Activated CD4-positive, CD25-positive, alpha-beta regulatory T cell treated with anti-CD3 and anti-CD28 coated beads, Interleukin-2, amount 50 U/mL, for 24 hours (primary cell): ENCODE measurements around the gene TXLNB.
"Not testable (repeated sequence)": the region's sequence is repeated elsewhere in the genome, so short reads cannot be mapped to it uniquely, and the experiment has no call there.

Experiments used
- ATAC-seq, 2 donors: fragments of 150-1000 bp; cut with Tn5 transposase; one replicate each; pipeline ENCODE4 v1.10.0; 2021; ENCODE audit warnings: mild to moderate bottlenecking in 1 of 2, moderate library complexity in 1 of 2

Gene TXLNB

DNA sequence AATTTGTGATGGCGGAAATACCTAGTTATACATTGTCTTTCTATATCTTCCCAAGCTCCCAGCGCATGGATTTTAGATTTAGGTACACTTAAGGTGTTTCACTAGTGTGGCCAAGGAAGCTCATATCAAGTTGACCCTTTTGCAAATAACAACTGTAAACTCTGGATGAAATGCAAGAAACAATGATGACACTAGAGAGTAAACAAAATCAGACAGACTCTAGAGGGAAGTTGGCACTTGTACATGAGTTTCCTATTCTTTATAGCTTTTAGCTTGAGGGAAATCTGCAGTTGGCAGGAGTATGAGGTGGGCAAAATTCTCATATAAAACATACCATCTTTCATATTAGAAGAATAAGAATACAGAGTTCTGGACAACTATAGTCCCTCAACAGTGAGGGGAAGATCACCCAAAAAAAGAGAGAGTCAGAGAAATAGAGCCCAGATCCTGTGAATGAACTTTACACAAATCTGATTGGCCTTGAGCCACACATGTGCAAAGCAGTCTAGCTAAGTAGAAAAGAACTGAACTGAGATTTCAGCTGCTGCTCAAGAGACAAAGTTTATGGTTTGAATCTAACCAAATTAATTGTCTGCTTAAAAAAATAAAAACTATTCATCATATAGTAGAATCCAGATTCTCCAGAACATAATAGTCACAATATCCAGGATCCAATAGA is 26.1 kb downstream of the TXLNB start:
- no peak for ATAC-seq

DNA sequence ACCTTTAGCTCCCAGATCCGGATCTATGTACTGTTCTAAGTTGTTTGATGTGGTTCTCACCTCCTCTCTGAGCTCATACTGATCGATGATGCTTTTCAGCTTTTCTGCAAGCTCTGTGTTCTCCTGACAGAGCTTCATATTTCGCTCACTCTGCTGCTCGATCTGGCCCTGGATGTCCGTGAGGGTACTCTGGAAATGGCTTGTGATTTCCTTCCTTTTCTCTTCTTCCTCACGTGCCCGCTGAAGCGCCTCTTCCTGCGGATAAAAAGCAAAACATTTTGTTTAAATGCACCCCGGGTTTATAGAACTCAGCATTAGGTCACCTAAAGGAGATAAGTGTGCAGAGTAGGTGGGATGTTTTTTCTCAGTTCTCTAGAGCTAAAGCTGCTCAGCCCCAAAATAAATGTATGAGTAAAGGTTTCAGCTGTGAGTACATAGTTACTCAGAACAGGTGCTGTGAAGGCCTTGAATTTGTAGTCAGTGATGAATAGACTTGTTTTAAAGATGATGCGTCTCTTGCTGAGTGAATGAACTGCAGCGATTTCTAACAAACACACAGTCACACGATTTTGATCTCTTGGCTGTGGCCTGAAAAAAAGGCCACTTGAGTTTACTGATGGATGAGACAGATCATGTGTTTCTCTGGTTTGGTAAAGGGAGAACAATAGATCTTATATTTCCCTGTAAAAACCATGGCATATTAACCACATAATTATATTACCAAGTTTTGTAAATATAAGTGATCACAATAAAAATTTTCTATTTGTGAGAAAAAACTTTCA is 29.1 kb downstream of the TXLNB start:
- ATAC-seq: peak; percentile 98

DNA sequence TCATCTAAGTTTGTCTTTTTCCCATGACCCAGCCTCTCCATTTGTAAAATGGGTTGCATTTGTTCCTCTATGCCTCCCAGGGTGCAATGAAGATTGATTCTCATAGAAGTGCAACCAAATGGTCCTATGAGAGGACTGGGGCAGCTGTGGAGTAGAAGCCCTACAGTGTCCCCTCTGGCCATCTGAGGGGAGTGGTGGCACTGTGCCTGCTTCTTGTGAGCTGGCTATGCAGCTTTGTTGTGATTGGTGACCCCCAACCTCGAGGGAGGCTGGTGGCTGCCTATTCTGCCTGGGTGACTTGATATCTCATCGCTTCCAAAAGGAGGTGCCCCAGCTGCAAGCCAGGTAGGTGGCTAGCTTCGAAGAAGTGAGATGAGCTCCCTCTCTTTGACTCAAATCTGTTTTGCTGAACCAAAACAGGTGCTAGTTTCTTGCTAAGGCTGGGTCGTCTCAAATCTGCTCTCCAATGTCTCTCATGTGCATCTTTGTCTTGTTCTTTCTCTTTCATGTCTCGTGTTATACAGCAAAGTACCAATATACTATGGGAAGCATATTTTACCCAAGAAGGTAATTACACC is 33.9 kb downstream of the TXLNB start:
- ATAC-seq: no peak

DNA sequence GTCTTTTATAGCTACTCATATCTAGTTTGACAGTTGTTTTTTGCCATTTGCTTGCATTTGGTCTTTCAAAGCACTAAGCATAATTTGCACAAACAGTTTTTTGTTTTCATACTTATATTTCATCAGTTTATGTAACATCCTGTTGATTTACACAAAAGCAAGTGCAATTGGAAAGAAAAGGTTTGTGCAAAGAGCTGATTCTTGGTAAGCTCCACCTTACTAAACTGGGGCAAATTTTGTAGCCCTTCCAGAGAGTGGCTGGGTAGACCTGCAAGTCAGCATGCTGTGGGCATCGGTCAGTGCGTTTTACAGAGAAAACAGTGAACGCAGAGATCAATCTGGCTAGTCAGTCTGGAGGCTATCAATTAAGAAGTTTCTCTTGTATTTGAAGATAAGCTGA is 34.5 kb downstream of the TXLNB start:
- no peak for ATAC-seq

DNA sequence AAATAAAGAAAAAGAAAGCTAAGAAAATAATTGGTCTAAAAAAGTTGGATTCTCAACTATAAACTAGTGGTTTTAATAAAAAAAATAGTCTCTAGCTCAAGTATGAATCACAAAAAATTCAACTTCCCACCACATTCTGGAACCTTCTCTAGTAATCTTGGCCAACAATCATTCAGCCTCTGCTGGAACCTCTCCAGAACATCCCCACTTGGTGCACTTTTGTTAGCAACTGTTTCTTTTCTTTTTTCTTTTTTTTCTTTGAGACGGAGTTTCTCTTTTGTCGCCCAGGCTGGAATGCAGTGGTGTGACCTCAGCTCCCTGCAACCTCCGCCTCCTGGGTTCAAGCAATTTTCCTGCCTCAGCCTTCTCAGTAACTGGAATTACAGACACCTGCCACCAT is 35.7 kb downstream of the TXLNB start:
- no peak for ATAC-seq

DNA sequence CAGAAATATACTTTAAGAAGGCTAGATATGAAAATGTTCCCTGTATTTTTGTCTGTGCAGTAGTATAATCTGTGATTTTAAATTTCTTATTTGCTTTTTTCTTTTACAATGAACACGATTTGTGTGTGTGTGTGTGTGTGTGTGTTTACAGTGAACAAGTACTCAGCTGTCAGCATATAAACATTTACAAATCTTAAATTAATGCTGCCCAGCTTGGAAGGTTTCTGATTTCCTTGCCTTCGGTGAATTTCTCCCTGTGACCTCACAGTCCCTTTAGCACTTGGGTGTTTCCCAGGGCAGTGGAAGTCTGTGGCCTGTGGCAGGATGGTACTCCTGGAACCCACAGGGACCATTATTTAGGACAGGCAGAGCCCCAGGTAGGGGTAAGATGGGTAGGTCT is 37.6 kb downstream of the TXLNB start:
- no peak for ATAC-seq

DNA sequence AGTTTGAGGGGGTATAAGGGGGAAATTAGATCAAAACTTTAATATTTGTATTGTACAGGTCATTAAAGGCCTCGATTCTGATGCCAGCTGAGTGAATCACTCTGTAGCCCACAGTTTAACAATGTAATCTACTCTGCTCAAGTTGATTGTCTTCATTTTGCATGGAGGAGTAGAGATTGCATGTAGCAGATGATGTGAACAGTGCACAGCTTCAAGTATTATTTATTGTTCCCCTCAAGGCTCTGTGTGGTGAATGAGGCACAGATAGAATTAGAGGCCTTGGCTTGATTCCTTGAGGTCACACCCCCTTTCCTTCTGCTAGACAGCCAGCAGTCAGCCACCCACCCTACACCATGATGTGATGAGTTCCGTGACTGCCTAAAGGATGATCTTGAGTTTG is 38.1 kb downstream of the TXLNB start:
- ATAC-seq: no peak

DNA sequence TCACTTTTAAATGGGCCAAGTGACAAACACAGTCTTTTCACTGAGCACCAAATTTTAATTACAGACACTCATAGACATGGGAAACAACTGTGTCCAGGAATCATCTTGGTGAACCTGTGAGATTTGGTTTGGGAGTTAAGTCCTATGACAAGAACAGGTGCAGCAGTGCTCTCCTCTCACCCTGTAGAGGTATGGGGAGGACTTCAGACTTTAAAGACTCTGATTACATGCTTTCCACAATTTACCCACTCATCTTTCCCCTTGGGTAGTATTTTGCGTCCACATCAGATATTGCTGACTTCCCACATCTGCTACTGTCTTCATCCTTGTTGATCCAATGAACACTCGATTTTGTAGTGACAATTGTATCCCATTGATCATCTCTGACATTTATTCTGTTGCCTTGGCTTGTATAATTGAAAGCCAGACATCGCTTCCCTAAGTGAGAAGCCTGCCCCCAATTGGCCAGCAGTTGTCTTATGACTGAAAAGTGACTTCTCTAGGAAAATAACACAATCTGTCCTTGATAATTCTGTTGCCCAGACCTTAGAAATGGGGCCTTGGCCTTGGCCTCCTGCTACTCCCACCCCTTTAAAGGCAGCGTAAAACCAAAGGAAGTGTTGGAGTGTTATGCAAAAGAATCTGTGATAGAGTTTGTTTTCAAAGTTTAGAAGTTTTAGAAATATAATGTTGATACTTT is 40.0 kb downstream of the TXLNB start:
- ATAC-seq: no peak

DNA sequence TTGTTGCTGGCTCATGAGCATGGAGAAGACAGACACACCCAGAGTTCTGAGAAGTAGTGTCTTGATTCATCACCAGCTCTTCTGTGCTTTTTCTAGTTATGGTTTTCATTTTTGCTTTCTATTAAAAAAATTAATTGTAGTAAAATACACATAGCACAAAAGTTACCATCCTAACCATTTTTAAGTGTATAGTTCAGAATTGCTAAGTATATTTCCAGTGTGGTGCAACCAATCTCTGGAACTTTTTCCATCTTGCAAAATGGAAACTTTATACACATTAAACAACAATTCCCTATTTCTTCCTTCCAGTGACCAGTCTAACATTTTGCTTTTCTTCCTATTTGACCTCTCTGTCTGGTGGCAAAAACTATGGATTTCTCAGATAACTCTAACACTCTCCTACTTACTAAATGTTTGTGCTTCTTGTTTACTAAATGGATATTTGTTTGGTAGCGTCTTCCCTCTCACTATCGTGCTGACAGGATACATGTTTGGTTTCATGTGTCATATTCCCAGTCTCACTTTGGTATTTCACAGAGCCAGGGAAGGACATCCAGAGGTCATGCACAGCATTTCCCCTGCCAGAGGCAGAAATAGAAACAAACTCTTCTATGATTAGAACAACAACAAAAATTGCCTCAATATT is 40.6 kb downstream of the TXLNB start:
- ATAC-seq: peak; percentile 72 to 77

DNA sequence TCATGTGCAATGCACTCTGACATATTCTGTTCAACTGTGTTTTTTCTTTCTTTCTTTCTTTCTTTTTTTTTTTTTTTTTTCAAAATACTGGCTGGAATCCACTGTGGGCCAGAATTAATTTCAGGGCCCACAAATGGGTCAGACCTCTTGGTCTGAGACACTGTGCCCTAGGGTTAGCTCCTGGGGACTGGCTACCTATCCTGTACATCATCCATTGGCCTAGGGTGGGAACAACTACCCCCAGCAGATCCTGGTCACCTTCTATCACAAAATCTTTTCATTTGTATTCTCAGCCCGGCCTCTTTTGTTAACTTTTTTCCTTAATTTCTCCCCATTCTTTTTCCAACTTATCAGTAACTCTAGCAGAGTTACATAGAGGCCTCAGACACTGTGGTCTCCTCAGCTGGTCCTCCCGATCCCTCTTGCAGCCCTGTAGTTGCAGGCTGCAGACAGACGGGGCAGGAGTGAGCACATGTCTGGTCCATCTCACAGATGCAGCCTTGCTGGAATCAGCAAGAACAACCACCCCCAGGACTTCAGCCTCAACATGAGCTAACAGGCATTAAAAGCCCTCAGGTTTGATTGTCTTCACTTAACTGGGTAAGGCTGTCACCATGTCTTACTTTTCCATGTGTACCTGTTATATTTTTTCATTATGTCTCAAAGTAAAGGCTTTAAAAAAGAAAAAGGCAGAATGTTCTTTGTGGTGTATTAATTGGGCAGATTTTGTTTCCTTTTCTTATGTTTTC is 41.3 kb downstream of the TXLNB start:
- ATAC-seq: peak; percentile 51 to 52

DNA sequence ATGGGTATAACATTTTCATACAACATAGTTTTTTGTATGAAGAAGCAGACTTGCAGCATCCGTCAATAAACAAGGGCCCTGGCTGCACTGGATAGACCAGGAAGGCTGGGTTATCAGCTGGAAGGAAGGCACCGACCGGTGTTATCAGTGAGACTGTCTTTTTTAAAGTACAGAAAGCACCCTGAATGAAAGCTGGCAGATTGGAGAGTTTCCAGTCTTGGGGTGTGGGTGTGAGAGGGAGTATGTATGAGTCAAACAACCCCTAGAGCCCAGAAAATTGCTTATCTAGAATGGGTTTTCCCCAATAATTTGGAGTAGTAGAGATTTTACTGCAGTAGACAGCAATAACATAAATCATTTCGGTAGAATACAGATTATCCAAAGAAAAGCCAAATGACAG is 42.4 kb downstream of the TXLNB start:
- peak; percentile 42 to 52 for ATAC-seq

DNA sequence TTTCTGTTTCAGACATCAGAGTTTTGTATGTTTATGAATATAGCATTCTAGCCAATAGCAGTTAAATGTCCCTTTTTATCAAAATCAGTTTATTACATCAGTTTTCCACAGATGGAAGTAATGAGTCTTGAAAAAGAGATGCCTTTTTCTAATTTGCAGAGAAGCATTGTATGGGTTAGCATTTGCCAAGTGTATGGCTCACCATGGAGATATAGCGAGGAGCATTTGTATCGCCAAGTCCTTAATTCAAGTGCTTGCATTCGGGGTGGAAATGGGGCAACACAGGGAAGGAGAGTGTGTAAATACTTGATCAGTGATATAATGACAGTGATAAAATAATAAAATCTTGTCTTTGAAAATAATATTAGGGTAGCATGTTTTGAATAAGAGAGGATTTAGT is 42.9 kb downstream of the TXLNB start:
- no peak for ATAC-seq

DNA sequence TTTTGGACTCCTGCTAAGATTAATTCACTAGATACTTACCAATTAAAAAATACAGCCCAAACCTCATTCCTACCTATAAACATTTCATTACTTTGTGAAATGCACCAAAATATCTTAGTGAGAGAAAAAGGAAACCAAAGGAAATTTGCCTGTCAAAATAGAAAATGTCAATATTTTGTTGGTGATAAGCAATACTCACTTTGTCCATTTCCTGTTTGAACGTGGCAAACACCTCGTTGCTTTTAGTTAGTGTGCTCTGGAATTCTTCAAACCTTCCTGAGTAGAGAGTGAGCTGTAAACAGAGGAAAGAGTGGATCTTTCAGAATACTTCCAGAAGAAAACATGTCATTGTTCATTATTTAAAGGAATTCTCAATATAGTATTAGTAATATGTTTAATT is 44.2 kb downstream of the TXLNB start:
- no peak for ATAC-seq

DNA sequence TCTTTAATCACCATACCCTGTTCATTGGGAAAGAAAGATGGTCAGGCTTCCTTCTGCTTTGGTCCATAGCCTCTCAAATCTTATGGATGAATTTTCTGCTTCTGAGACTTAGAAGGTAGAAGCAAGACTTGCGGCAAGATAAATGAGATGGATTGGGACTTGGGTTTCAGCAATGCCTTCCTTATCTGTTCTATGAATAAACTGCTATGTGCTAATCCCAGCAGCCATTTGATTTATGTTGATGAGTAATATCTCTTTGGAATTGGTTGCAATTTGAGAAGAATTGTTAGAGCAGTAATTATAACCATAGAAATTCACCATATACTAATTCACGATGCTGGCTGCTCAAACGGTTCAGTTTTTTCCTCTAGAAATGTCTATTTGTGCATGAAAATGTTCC is 48.3 kb downstream of the TXLNB start:
- no peak for ATAC-seq

DNA sequence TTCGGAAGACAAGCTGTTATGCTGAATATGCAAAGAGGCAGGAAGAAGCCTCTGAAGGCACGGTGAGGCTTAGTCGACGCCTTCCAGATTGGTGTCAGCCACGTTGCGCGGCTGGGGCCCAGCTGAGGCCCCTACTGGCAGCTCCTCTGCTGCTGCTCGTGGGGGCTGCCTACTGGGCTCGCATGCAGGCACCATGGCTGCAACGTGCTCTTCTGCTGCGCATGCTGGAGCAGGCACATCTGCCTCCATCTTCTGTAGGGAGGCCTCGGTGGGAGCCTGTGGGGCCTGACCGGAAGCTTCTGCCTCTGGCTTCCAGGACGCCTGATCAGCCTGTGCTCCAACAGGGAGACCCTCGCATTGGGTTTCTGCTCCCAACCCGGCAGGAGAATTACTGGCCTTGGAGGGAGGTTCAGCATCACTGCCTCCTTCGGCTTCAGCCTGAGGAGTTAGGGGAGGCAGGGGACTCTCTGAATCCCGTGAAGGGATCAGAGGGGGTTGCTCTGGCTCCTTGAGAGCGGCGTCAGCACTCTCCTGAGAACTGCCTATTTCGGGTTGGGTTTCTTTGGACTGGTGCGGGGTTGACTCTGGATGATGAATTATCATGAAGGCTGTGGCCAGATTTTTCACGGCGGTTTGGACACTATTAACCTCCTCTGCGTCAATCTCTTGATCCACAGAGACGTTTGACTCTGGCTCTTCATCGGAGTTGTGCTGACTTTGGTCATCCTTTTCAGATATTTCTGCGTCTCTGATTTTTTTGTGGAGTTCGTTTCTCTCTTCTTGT is 49.1 kb downstream of the TXLNB start:
- no peak for ATAC-seq

DNA sequence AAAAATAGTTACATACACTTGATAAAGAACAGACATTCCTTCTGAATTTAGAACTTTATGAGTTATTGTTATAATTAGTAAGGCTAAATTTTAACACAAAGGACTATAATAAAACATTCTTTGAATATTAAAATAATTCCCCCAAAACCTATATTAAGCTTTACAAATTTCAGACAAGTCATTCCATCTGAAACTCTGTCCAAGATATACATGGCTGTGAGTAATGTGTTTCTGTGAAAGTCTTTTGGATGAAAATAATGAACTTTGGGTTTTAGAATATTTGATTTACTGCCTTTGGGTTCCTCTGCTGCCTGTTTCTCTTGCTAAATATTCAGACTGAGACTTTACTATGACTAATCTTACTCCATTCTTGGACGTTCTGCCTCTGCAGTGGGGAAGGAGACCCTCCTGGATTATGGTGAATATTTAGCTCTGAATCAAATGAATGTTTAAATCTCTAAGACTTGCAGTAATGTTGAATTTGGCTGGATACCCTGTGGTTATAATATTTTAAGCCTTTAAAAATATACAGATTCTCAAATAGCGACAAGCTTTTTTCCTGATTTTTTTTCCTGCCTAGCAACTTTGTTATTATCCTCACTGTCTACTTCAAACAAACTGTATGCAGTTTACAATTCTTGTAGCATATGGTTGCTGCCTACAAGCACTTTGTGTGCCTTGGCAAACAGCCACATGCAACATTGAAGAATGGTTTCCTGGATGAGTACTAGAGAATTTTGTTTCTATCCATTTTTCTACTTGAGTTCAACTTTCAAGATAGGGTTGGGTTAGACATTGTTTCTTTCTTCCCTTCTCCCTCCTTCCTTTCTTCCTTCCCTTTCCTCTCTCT is 51.4 kb downstream of the TXLNB start:
- no peak for ATAC-seq

DNA sequence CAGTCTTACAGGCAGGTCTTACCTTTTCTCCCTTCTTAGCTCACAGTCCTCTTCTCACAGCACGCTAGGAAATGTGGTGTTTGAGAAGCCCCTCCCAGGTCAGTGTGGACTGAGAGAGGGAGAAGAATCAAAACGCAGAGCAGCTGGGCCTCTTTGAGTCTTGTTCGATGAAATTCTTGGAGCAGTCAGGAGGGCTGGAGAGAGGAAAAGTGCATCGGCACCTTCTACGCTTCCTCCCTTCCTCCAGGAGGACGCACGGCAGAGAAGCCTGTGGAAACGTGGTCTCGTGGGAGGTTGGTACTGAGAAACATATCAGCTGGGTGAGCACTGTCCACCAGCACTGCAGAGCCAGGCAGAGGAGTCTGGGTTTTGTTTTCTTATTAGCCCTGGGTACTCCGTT is 52.7 kb downstream of the TXLNB start:
- ATAC-seq: no peak

DNA sequence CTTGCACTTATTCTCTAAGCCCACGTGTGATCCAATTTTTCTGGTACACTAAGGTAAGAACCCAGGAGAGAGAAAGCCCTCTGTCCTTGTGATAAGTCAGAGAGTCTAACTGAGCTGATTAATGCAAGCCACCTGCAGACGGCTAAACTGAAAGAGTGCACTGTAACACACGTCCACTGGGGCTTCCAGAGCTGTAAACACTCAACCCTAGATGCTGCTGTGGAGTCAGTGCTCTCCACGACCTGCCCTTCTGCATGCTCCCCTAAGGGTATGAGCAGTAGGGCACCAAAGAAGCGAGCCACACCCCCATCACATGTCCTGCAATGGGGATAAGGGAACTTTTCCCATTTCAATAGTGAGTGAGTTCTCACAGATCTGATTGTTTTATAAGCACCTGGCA is 55.7 kb downstream of the TXLNB start:
- no peak for ATAC-seq

DNA sequence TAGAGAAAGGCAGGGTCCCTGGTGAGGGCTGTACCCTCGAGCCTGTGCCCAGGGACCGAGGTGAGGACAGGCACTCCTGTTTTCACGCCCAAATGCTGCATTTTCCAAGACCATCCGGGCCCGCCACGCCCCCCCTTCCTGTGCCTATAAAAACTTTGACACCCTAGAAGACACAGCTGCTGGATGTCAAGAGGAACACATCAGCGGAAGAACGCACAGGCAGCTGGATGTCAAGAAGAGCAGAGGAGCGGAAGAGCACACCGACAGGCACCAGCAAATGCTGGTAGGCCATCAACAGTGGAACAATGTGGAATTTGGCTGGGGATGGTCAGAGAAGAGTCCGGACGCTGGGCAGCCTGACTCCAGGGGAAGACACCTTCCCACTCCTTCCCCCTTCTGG is 56.1 kb downstream of the TXLNB start:
- ATAC-seq: no peak

DNA sequence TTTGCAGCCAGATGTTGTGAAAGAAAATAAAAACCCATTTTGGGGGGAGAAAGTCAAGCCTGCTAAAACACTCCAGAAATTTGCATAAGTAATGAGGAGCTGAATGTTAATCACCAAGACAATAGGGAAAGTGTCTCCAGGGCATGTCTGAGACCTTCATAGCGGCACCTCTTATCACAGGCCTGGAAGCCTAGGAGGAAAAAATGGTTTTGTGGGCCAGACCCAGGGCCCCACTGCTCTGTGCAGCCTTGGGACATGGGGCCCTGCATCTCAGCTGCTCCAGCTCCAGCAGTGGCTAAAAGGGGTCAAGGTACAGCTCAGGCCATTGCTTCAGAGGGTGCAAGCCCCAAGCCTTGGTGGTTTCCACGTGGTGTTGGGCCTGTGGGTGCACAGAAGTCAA is 57.6 kb downstream of the TXLNB start:
- not testable (repeated sequence) for ATAC-seq

DNA sequence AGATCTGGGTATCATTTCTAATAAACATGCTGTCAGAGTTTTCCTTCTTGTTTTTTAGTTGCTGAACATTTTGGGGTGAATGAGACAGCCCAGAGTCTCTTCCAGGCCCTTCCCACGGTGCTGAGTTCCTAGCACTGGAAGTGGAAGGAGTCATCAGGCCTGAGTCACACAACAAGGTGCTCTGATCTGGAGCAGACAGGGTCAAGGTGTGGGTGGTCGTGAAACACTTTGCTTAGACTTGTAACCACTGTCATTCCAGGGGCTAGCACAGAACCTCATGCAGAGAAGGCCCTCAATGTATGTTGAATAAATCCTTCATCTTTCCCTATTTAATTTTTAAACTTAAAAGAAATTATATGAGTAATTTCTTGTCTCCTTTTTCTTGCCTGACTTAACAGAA is 60.6 kb downstream of the TXLNB start:
- ATAC-seq: no peak
